HepG2 (cell line): ENCODE data around the gene FRMD4A.

Source experiments
- FOXJ3 ChIP-seq: sonication (generic); formaldehyde crosslinking; IDR thresholded peaks from 2 replicates; pipeline ENCODE4 v1.4.0; 2020; ENCODE audit warnings: missing genetic modification reagents, mild to moderate bottlenecking, borderline replicate concordance
- PTBP1 ChIP-seq: fragments of 200-400 bp; formaldehyde crosslinking; IDR thresholded peaks from 2 replicates; pipeline ENCODE4 v1.6.1; 2018; ENCODE audit warnings: low read length, low read depth; ENCODE audit not compliant: poor library complexity, severe bottlenecking

GRCh38 chr10:14244147-14244546 lies 86.6 kb downstream of the FRMD4A start:
- no peak for TF ChIP-seq FOXJ3 (CRISPR knock-in tag)
- no peak for TF ChIP-seq PTBP1
